Fibroblast of lung (primary cell): Measurements from ENCODE around the gene MAP3K3. TPM values are rescaled to one million over a fixed set of nuclear protein-coding genes. Genes with fewer than 3 reads are reported as not detected.

Experiments
- DNase-seq, 2 donors: peaks; one replicate each; pipeline versions ENCODE4 v3.0.0 to v3.0.0-alpha.2; 2010; ENCODE audit warnings: low read depth in 2 of 2
- H2AFZ ChIP-seq: 2 replicates; pipeline ENCODE4 v1.5.1; 2012; ENCODE audit warnings: low read length, control low read depth, inconsistent platforms
- H3K27ac ChIP-seq: 2 replicates; pipeline ENCODE4 v1.5.1; 2011; ENCODE audit warnings: low read length, control low read depth; ENCODE audit not compliant: insufficient read depth
- H3K27me3 ChIP-seq: 2 replicates; pipeline ENCODE4 v1.5.1; 2011; ENCODE audit warnings: mild to moderate bottlenecking, low read length; ENCODE audit not compliant: control insufficient read depth, insufficient read depth
- H3K36me3 ChIP-seq: 2 replicates; pipeline ENCODE4 v1.5.1; 2011; ENCODE audit warnings: low read length; ENCODE audit not compliant: control insufficient read depth, insufficient read depth
- H3K4me1 ChIP-seq: 2 replicates; pipeline ENCODE4 v1.5.1; 2011; ENCODE audit warnings: low read length; ENCODE audit not compliant: control insufficient read depth, insufficient read depth; ENCODE audit errors: extremely low read depth
- H3K4me2 ChIP-seq: 2 replicates; pipeline ENCODE4 v1.5.1; 2011; ENCODE audit warnings: low read length, control low read depth; ENCODE audit not compliant: insufficient read depth; ENCODE audit errors: extremely low read depth
- H3K4me3 ChIP-seq, 4 experiments: fragments of 200-600 bp in 1 of 4; sonication (generic) in 1 of 4; replicated peaks in 1 of 4; 2 replicates each; pipeline ENCODE4 v1.5.1; 2011 to 2016; ENCODE audit warnings: low read length in 4 of 4, low read depth in 3 of 4, mild to moderate bottlenecking in 3 of 4, control low read depth in 2 of 4, inconsistent platforms in 1 of 4, mixed read lengths in 1 of 4; ENCODE audit not compliant: insufficient read depth in 1 of 4; ENCODE audit errors: control extremely low read depth in 1 of 4
- H3K79me2 ChIP-seq: 2 replicates; pipeline ENCODE4 v1.5.1; 2012; ENCODE audit warnings: mild to moderate bottlenecking, low read length, inconsistent platforms; ENCODE audit not compliant: control insufficient read depth, insufficient read depth
- H3K9ac ChIP-seq: 2 replicates; pipeline ENCODE4 v1.5.1; 2011; ENCODE audit warnings: mild to moderate bottlenecking, low read length, control low read depth; ENCODE audit not compliant: insufficient read depth
- H3K9me3 ChIP-seq: 2 replicates; pipeline ENCODE4 v1.5.1; 2012; ENCODE audit warnings: low read depth, low read length; ENCODE audit not compliant: control insufficient read depth, insufficient read depth
- H4K20me1 ChIP-seq: 2 replicates; pipeline ENCODE4 v1.5.1; 2011; ENCODE audit warnings: low read length; ENCODE audit not compliant: control insufficient read depth, insufficient read depth; ENCODE audit errors: extremely low read depth
- EZH2 ChIP-seq: IDR thresholded peaks from 2 replicates; pipeline ENCODE4 v1.5.1; 2012; ENCODE audit warnings: low read length, control low read depth, mild to moderate bottlenecking; ENCODE audit errors: missing control alignments
- polyA plus RNA-seq, 2 donors: library from polyadenylated mRNA; depleted of rRNA in 1 of 2; stranded (reverse) in 1 of 2; unstranded in 1 of 2; fragments of >200 nt; gene quantifications; 2 replicates each; pipeline ENCODE4 v1.2.1, GENCODE V29; 2011 to 2012; ENCODE audit warnings: missing spikeins in 1 of 2
- total RNA-seq: library from RNA; depleted of rRNA; stranded (reverse); fragments of >200 nt; gene quantifications from 2 replicates; pipeline ENCODE4 v1.2.1, GENCODE V29; 2014
- TF ChIP-seq, protein P1 (sequence below), 2 donors: IDR thresholded peaks in 1 of 2; conservative IDR thresholded peaks in 1 of 2; 1 replicate in 1 of 2; 2 replicates in 1 of 2; pipeline ENCODE4 v1.5.1; 2011 to 2012; ENCODE audit warnings: low read length in 2 of 2, control low read depth in 1 of 2, inconsistent platforms in 1 of 2, low read depth in 1 of 2, mild to moderate bottlenecking in 1 of 2

The MAP3K3 gene
- total and polyA plus RNA-seq, 2 donors (not counting 1 experiment from before 2014, with no cell fraction given): 13.8 to 32.0 TPM

DNA sequence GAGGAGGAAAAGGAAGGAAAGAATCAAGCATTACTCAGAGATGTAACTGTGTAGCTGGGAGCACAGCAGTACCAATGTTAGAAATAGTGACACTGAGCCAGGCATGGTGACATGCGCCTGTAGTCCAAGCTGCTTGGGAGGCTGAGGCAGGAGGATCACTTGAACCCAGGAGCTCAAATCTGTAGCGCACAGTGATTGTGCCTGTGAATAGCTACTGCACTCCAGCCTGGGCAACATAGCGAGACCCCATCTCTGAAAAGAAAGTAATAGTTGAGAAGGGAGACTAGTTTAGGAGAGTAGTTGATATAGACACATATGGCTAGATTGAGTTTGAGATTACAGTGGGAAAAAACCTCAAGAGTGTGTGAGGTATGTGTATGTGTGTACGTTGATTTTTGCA, 17.8 kb downstream of the MAP3K3 start:
- no peak overlapping the region for H3K9ac ChIP-seq
- no peaks in the 10 kb centered on the region for H3K27me3 ChIP-seq
- H3K36me3 ChIP-seq: peaks cover 4% of the 10 kb centered on the region
- no peak overlapping the region for H3K4me2 ChIP-seq
- no peaks in the 10 kb centered on the region for H3K4me1 ChIP-seq
- H3K9me3 ChIP-seq: no peaks in the 10 kb centered on the region
- no peaks in the 10 kb centered on the region for H3K79me2 ChIP-seq
- TF ChIP-seq EZH2: no peak
- TF ChIP-seq, protein P1, sequence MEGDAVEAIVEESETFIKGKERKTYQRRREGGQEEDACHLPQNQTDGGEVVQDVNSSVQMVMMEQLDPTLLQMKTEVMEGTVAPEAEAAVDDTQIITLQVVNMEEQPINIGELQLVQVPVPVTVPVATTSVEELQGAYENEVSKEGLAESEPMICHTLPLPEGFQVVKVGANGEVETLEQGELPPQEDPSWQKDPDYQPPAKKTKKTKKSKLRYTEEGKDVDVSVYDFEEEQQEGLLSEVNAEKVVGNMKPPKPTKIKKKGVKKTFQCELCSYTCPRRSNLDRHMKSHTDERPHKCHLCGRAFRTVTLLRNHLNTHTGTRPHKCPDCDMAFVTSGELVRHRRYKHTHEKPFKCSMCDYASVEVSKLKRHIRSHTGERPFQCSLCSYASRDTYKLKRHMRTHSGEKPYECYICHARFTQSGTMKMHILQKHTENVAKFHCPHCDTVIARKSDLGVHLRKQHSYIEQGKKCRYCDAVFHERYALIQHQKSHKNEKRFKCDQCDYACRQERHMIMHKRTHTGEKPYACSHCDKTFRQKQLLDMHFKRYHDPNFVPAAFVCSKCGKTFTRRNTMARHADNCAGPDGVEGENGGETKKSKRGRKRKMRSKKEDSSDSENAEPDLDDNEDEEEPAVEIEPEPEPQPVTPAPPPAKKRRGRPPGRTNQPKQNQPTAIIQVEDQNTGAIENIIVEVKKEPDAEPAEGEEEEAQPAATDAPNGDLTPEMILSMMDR (conservative IDR thresholded peaks at IDR 0.05 in 1 of 2, IDR thresholded peaks at IDR 0.05 in 1 of 2; ENCODE audit: low read depth in 1 of 2, low read length in 2 of 2): no peak
- DNase-seq: no peak
- H2AFZ ChIP-seq: no peak overlapping the region
- H4K20me1 ChIP-seq: no peaks in the 10 kb centered on the region
- no peak overlapping the region for H3K4me3 ChIP-seq
- H3K27ac ChIP-seq: no peak overlapping the region

DNA sequence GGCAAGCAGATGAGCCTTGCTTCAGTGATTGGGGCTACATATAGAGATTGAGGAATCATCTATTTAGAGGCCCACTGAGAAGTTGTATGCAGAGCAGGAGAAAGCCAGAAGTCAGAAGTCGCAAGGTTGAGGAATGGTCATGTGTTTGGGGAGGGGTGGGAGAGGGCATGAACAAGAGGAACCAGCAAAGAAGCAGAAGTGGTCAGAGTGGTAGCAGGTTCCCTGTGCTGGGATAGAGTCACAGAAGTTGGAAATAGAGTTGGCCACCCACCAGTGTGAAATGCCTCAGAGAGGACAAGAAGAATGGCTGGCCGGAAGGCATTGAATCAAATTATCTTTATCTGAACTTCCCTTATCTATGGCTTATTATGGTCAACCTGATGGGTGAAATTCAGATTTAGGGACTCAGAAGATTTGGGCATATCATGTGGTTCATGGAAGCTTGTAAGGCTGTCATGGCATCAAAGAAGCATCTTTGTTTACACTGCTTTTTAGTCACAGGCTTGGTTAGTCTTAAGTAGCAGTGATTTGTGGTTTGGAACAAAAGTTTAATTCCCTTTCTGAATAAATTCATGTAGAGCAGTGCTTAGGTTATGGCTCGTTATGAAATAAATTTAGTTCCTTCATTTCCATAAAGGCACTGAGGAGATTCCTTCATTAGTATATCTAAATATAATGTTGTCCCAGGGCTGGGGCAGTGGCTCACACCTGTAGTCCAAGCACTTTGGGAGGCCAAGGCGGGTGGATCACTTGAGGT, 19.7 kb downstream of the MAP3K3 start:
- H2AFZ ChIP-seq: no peak overlapping the region
- no peaks in the 10 kb centered on the region for H3K4me1 ChIP-seq
- H3K27me3 ChIP-seq: no peaks in the 10 kb centered on the region
- no peaks in the 10 kb centered on the region for H4K20me1 ChIP-seq
- DNase-seq: no peak
- no peak overlapping the region for H3K4me2 ChIP-seq
- no peak overlapping the region for H3K9ac ChIP-seq
- no peaks in the 10 kb centered on the region for H3K36me3 ChIP-seq
- no peak overlapping the region for H3K4me3 ChIP-seq
- no peak overlapping the region for H3K27ac ChIP-seq
- H3K9me3 ChIP-seq: no peaks in the 10 kb centered on the region
- no peaks in the 10 kb centered on the region for H3K79me2 ChIP-seq
- TF ChIP-seq, protein P1 (conservative IDR thresholded peaks at IDR 0.05 in 1 of 2, IDR thresholded peaks at IDR 0.05 in 1 of 2; ENCODE audit: low read depth in 1 of 2, low read length in 2 of 2): no peak
- TF ChIP-seq EZH2: no peak

DNA sequence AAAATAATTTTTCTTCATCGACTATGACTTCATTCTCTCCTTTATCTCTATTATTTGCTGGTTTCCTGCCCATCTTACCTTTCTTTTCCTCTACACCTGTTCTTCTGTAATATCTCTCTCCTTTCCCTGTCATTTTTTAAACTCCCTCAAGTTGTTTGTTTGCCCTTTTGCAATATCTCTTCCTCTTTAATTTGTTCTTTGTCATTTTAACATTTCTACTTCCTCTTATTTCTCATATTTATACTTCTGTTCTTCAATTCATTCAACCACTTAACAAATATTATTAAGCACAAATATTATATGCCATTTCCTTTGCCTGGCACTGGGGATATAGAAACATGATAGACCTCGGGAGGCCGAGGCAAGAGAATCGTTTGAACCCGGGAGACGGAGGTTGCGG, 22.6 kb downstream of the MAP3K3 start:
- Histone ChIP-seq H3K4me2 (no peak overlapping the region), H3K4me3 (no peak overlapping the region), H3K4me1 (no peaks in the 10 kb centered on the region), H3K9me3 (no peaks in the 10 kb centered on the region), H3K27ac (no peak overlapping the region), H3K79me2 (no peaks in the 10 kb centered on the region), H3K27me3 (no peaks in the 10 kb centered on the region), H3K36me3 (no peaks in the 10 kb centered on the region), H2AFZ (no peak overlapping the region), H4K20me1 (no peaks in the 10 kb centered on the region), H3K9ac (no peak overlapping the region)
- no peak for DNase-seq
- TF ChIP-seq, protein P1 (conservative IDR thresholded peaks at IDR 0.05 in 1 of 2, IDR thresholded peaks at IDR 0.05 in 1 of 2; ENCODE audit: low read depth in 1 of 2, low read length in 2 of 2): no peak
- TF ChIP-seq EZH2: no peak
